SIG-M5 treated with dmso at 0.1 percent for 504 hours (cell line): ENCODE measurements around the gene BIRC3.
"Not testable (repeated sequence)": the region's sequence is repeated elsewhere in the genome, so short reads cannot be mapped to it uniquely, and the experiment has no call there.

Source experiments
- DNase-seq: peaks from one replicate; lab custom pipeline; 2025; ENCODE audit not compliant: unreplicated experiment; lab: John Stamatoyannopoulos, UW

The BIRC3 gene

GRCh38 chr11:102295045-102295444, 22.2 kb upstream of the BIRC3 start:
- no peak for DNase-seq

- not testable (repeated sequence) for DNase-seq
Measured at GRCh38 chr11:102296757-102297156, 20.5 kb upstream of the BIRC3 start.

- DNase-seq = not testable (repeated sequence)
Measured at GRCh38 chr11:102300837-102301236, 16.4 kb upstream of the BIRC3 start.

GRCh38 chr11:102302241-102302640, 15.0 kb upstream of the BIRC3 start:
- DNase-seq = no peak

- no peak for DNase-seq
Measured at GRCh38 chr11:102304686-102305085, 12.6 kb upstream of the BIRC3 start.

GRCh38 chr11:102305352-102306047, 11.8 kb upstream of the BIRC3 start:
- no peak for DNase-seq

- DNase-seq = no peak
Measured at GRCh38 chr11:102306048-102306597, 11.2 kb upstream of the BIRC3 start.

GRCh38 chr11:102306817-102307726, 10.2 kb upstream of the BIRC3 start:
- no peak for DNase-seq

GRCh38 chr11:102307727-102308038, 9.6 kb upstream of the BIRC3 start:
- DNase-seq = no peak

- no peak for DNase-seq
Measured at GRCh38 chr11:102309621-102310541, 7.4 kb upstream of the BIRC3 start.

- DNase-seq = no peak
Measured at GRCh38 chr11:102312667-102313066, 4.6 kb upstream of the BIRC3 start.

- DNase-seq = no peak
Measured at GRCh38 chr11:102313238-102313940, 3.9 kb upstream of the BIRC3 start.

GRCh38 chr11:102314784-102315183, 2.5 kb upstream of the BIRC3 start:
- DNase-seq = no peak

GRCh38 chr11:102316346-102316904, 859 bp upstream of the BIRC3 start:
- DNase-seq = no peak

- DNase-seq = no peak
Measured at GRCh38 chr11:102317768-102318103, 452 bp downstream of the BIRC3 start.

- DNase-seq = no peak
Measured at GRCh38 chr11:102318469-102318868, 1.2 kb downstream of the BIRC3 start.

GRCh38 chr11:102319544-102319943, 2.3 kb downstream of the BIRC3 start:
- no peak for DNase-seq

- DNase-seq = no peak
Measured at GRCh38 chr11:102320188-102320587, 2.9 kb downstream of the BIRC3 start.

- no peak for DNase-seq
Measured at GRCh38 chr11:102320679-102321078, 3.4 kb downstream of the BIRC3 start.

- DNase-seq = no peak
Measured at GRCh38 chr11:102322560-102322959, 5.3 kb downstream of the BIRC3 start.
